GM23338 (cell line): ENCODE measurements around the gene CCBE1. TPM values are rescaled to one million over a fixed set of nuclear protein-coding genes. Genes with fewer than 3 reads are reported as not detected.

Experiments used
- ATAC-seq: fragments of 200-7000 bp; cut with Tn5 transposase; 3 replicates; pipeline ENCODE4 v1.9.1; 2020
- DNase-seq: peaks from one replicate; pipeline ENCODE4 v3.0.0-alpha.2; 2015; ENCODE audit warnings: low spot score
- H2AFZ ChIP-seq: fragments of 200-600 bp; sonication (generic); 2 replicates; pipeline ENCODE4 v1.8.0; 2016; ENCODE audit warnings: antibody characterized with exemption, mild to moderate bottlenecking, moderate library complexity
- H3F3A ChIP-seq: fragments of 200-600 bp; sonication (generic); replicated peaks from 2 replicates; pipeline ENCODE4 v1.8.0; 2017; ENCODE audit warnings: antibody characterized with exemption, mixed run types, low read depth
- H3K27ac ChIP-seq: fragments of 200-600 bp; sonication (generic); 2 replicates; pipeline ENCODE4 v1.6.1; 2016; ENCODE audit warnings: low read depth
- H3K27me3 ChIP-seq: fragments of 200-600 bp; sonication (generic); 2 replicates; pipeline ENCODE4 v1.8.0; 2016; ENCODE audit warnings: mild to moderate bottlenecking, mixed run types, moderate library complexity; ENCODE audit not compliant: insufficient read depth
- H3K36me3 ChIP-seq: fragments of 200-600 bp; sonication (generic); 2 replicates; pipeline ENCODE4 v1.8.0; 2016; ENCODE audit warnings: mild to moderate bottlenecking; ENCODE audit not compliant: insufficient read depth
- H3K4me1 ChIP-seq: fragments of 200-600 bp; sonication (generic); 2 replicates; pipeline ENCODE4 v1.8.0; 2016; ENCODE audit warnings: mild to moderate bottlenecking, moderate library complexity; ENCODE audit not compliant: insufficient read depth
- H3K4me2 ChIP-seq: fragments of 200-600 bp; sonication (generic); 2 replicates; pipeline ENCODE4 v1.7.1; 2017; ENCODE audit warnings: mixed run types
- H3K4me3 ChIP-seq: fragments of 200-600 bp; sonication (generic); 2 replicates; pipeline ENCODE4 v1.6.1; 2016; ENCODE audit warnings: mixed run types
- H3K79me2 ChIP-seq: fragments of 200-600 bp; sonication (generic); replicated peaks from 2 replicates; pipeline ENCODE4 v1.8.0; 2017; ENCODE audit warnings: mild to moderate bottlenecking; ENCODE audit not compliant: insufficient read depth
- H3K9me2 ChIP-seq: fragments of 200-600 bp; sonication (generic); 2 replicates; pipeline ENCODE4 v1.8.0; 2017; ENCODE audit not compliant: insufficient read depth
- H4K20me1 ChIP-seq: fragments of 200-600 bp; sonication (generic); replicated peaks from 2 replicates; pipeline ENCODE4 v1.8.0; 2017; ENCODE audit warnings: mild to moderate bottlenecking; ENCODE audit not compliant: insufficient read depth
- H3K27ac Mint-ChIP-seq: 2 replicates; pipeline ENCODE4 v1.8.0; 2020; ENCODE audit warnings: inconsistent platforms, mild to moderate bottlenecking, moderate library complexity, mixed read lengths
- H3K27me3 Mint-ChIP-seq: 3 replicates; pipeline ENCODE4 v1.8.0; 2022; ENCODE audit warnings: low read depth, mild to moderate bottlenecking, moderate library complexity, mixed read lengths, inconsistent platforms; ENCODE audit not compliant: insufficient read depth, poor library complexity
- H3K36me3 Mint-ChIP-seq: 3 replicates; pipeline ENCODE4 v1.8.0; 2021; ENCODE audit warnings: low read depth, mild to moderate bottlenecking, inconsistent platforms, moderate library complexity, mixed read lengths
- H3K4me1 Mint-ChIP-seq: 3 replicates; pipeline ENCODE4 v1.8.0; 2020; ENCODE audit warnings: mild to moderate bottlenecking, inconsistent platforms, mixed read lengths
- H3K4me3 Mint-ChIP-seq: 3 replicates; pipeline ENCODE4 v1.8.0; 2021; ENCODE audit warnings: moderate library complexity, mild to moderate bottlenecking, inconsistent platforms, mixed read lengths
- H3K9me3 Mint-ChIP-seq: 3 replicates; pipeline ENCODE4 v1.8.0; 2020; ENCODE audit warnings: moderate library complexity, mild to moderate bottlenecking, inconsistent platforms, mixed read lengths
- CREB1 ChIP-seq: fragments of 250-450 bp; sonication (Bioruptor Pico); IDR thresholded peaks from 2 replicates; pipeline ENCODE4 v1.5.0; 2020; ENCODE audit warnings: low read depth, mild to moderate bottlenecking, moderate library complexity
- EZH2 ChIP-seq: fragments of 200-600 bp; sonication (generic); IDR thresholded peaks from one replicate; pipeline ENCODE4 v1.8.0; 2017; ENCODE audit warnings: antibody characterized with exemption, mild to moderate bottlenecking, low read depth; ENCODE audit not compliant: unreplicated experiment
- POLR2AphosphoS5 ChIP-seq: IDR thresholded peaks from 2 replicates; pipeline ENCODE4 v1.6.1; 2016; ENCODE audit warnings: antibody characterized with exemption, low read depth
- STAT1 ChIP-seq: IDR thresholded peaks from one replicate; pipeline ENCODE4 v1.6.1; 2016; ENCODE audit warnings: antibody characterized with exemption; ENCODE audit not compliant: unreplicated experiment
- ZNF114 ChIP-seq: fragments of 250-450 bp; sonication (Bioruptor Pico); IDR thresholded peaks from 2 replicates; pipeline ENCODE4 v1.5.0; 2020; ENCODE audit warnings: mild to moderate bottlenecking, moderate library complexity
- ZNF462 ChIP-seq: fragments of 250-450 bp; sonication (Bioruptor Pico); IDR thresholded peaks from 2 replicates; pipeline ENCODE4 v1.5.0; 2020; ENCODE audit warnings: mild to moderate bottlenecking, moderate library complexity
- polyA plus RNA-seq: library from polyadenylated mRNA; unstranded; fragments of >200 nt; fragmentation: Nextera tagmentation; extraction: Ambion mirVana; gene quantifications from 2 replicates; pipeline ENCODE4 v1.2.1, GENCODE V29; 2016
- total RNA-seq: library from RNA; depleted of rRNA; stranded (reverse); fragments of >200 nt; shearing (Covaris generic); gene quantifications from 2 replicates; pipeline ENCODE4 v1.2.3, GENCODE V29; 2014
- TF ChIP-seq, protein P1 (sequence below): IDR thresholded peaks from one replicate; pipeline ENCODE4 v1.6.1; 2018; ENCODE audit warnings: antibody characterized with exemption; ENCODE audit not compliant: unreplicated experiment
- TF ChIP-seq, protein P2 (sequence below): IDR thresholded peaks from 2 replicates; pipeline ENCODE4 v1.6.1; 2016; ENCODE audit warnings: antibody characterized with exemption

CCBE1 gene
- total and polyA plus RNA-seq, 2 experiments from 2014 or later = 2.1 to 2.6 TPM

- no peaks in the 10 kb centered on the region for H4K20me1 ChIP-seq
- TF ChIP-seq ZNF114 (CRISPR knock-in tag) = no peak
- no peak for TF ChIP-seq POLR2AphosphoS5
- TF ChIP-seq CREB1 = no peak
- TF ChIP-seq, protein P1, sequence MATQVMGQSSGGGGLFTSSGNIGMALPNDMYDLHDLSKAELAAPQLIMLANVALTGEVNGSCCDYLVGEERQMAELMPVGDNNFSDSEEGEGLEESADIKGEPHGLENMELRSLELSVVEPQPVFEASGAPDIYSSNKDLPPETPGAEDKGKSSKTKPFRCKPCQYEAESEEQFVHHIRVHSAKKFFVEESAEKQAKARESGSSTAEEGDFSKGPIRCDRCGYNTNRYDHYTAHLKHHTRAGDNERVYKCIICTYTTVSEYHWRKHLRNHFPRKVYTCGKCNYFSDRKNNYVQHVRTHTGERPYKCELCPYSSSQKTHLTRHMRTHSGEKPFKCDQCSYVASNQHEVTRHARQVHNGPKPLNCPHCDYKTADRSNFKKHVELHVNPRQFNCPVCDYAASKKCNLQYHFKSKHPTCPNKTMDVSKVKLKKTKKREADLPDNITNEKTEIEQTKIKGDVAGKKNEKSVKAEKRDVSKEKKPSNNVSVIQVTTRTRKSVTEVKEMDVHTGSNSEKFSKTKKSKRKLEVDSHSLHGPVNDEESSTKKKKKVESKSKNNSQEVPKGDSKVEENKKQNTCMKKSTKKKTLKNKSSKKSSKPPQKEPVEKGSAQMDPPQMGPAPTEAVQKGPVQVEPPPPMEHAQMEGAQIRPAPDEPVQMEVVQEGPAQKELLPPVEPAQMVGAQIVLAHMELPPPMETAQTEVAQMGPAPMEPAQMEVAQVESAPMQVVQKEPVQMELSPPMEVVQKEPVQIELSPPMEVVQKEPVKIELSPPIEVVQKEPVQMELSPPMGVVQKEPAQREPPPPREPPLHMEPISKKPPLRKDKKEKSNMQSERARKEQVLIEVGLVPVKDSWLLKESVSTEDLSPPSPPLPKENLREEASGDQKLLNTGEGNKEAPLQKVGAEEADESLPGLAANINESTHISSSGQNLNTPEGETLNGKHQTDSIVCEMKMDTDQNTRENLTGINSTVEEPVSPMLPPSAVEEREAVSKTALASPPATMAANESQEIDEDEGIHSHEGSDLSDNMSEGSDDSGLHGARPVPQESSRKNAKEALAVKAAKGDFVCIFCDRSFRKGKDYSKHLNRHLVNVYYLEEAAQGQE = no peak
- TF ChIP-seq ZNF462 = no peak
- TF ChIP-seq EZH2 = no peak
- TF ChIP-seq, protein P2, sequence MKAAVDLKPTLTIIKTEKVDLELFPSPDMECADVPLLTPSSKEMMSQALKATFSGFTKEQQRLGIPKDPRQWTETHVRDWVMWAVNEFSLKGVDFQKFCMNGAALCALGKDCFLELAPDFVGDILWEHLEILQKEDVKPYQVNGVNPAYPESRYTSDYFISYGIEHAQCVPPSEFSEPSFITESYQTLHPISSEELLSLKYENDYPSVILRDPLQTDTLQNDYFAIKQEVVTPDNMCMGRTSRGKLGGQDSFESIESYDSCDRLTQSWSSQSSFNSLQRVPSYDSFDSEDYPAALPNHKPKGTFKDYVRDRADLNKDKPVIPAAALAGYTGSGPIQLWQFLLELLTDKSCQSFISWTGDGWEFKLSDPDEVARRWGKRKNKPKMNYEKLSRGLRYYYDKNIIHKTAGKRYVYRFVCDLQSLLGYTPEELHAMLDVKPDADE = no peak
- TF ChIP-seq STAT1 = no peak
- H2AFZ ChIP-seq = no peak overlapping the region
- ATAC-seq = no peak
- Mint-ChIP-seq H3K36me3 (no peaks in the 10 kb centered on the region), H3K27ac (no peak overlapping the region), H3K4me3 (no peak overlapping the region), H3K4me1 (no peaks in the 10 kb centered on the region; the same call in 2 of the 3 replicates), H3K9me3 (no peaks in the 10 kb centered on the region), H3K27me3 (no peaks in the 10 kb centered on the region)
- DNase-seq = no peak
- H3K4me2 ChIP-seq = no peak overlapping the region
- H3K9me2 ChIP-seq = no peaks in the 10 kb centered on the region; the same call in 1 of the 2 replicates
- no peak overlapping the region for H3K4me3 ChIP-seq
- no peaks in the 10 kb centered on the region for H3K27me3 ChIP-seq
- H3K36me3 ChIP-seq = no peaks in the 10 kb centered on the region
- H3F3A ChIP-seq = no peaks in the 10 kb centered on the region
- no peak overlapping the region for H3K27ac ChIP-seq
- no peaks in the 10 kb centered on the region for H3K4me1 ChIP-seq
- no peaks in the 10 kb centered on the region for H3K79me2 ChIP-seq
Observed at GRCh38 chr18:59469463-59470180, 227.6 kb downstream of the CCBE1 start.
